Peyer's patch (tissue), 4 donors: ENCODE data around the gene CDCA7L. TPM values are rescaled to one million over a fixed set of nuclear protein-coding genes. Genes with fewer than 3 reads are reported as not detected.
A peak's percentile ranks its signal among the peaks of the same experiment; 100 is the strongest.

ENCODE experiments used
- DNase-seq, 3 donors: peaks; one replicate each; pipeline ENCODE4 v3.0.0-alpha.2; 2017 to 2019
- H3K27ac ChIP-seq, 4 donors: fragments of 200-600 bp; sonication (generic); one replicate each; pipeline ENCODE4 v1.5.1; 2016 to 2019
- H3K27me3 ChIP-seq, 2 donors: fragments of 200-600 bp; sonication (generic); one replicate each; pipeline ENCODE4 v1.5.1; 2019
- H3K36me3 ChIP-seq, 3 donors: fragments of 200-600 bp; sonication (generic); one replicate each; pipeline ENCODE4 v1.5.1; 2016 to 2019
- H3K4me1 ChIP-seq, 4 donors: fragments of 200-600 bp; sonication (generic); one replicate each; pipeline ENCODE4 v1.5.1; 2016 to 2019
- H3K4me3 ChIP-seq, 4 donors: fragments of 200-600 bp; sonication (generic); 1 replicate in 3 of 4; 2 replicates in 1 of 4; pipeline ENCODE4 v1.5.1; 2016 to 2019; ENCODE audit warnings: mild to moderate bottlenecking in 1 of 4
- H3K9me3 ChIP-seq, 4 donors: fragments of 200-600 bp; sonication (generic); one replicate each; pipeline ENCODE4 v1.5.1; 2016 to 2019; ENCODE audit warnings: mild to moderate bottlenecking in 1 of 4
- CTCF ChIP-seq, 6 experiments: fragments of 450-650 bp in 4 of 6; fragments of 200-600 bp in 2 of 6; sonication (generic) in 1 of 6; IDR thresholded peaks; one replicate each; pipeline ENCODE4 v1.5.1; 2017 to 2019; ENCODE audit warnings: antibody characterized with exemption in 6 of 6, mild to moderate bottlenecking in 3 of 6, moderate library complexity in 1 of 6
- POLR2A ChIP-seq, 2 donors: fragments of 450-650 bp; IDR thresholded peaks; one replicate each; pipeline ENCODE4 v1.5.1; 2017; ENCODE audit warnings: antibody characterized with exemption in 2 of 2, mild to moderate bottlenecking in 2 of 2, moderate library complexity in 2 of 2
- total RNA-seq, 4 donors: library from RNA; depleted of rRNA; stranded (reverse); fragments of >200 nt; gene quantifications; one replicate each; pipeline ENCODE4 v1.1.0, GENCODE V29; 2016

Gene CDCA7L
- total RNA-seq, 4 donors from 2014 or later, result 6.8 to 51.2 (median 19.8) TPM

GRCh38 chr7:21948887-21949540 is 3.3 kb upstream of the CDCA7L start:
- no peaks in the 10 kb centered on the region for H3K36me3 ChIP-seq
- no peak overlapping the region for H3K27ac ChIP-seq
- no peak for TF ChIP-seq POLR2A (IDR thresholded peaks at IDR 0.05)
- no peak for TF ChIP-seq CTCF (IDR thresholded peaks at IDR 0.05)
- DNase-seq, result no peak
- no peaks in the 10 kb centered on the region for H3K4me1 ChIP-seq
- H3K27me3 ChIP-seq, result no peaks in the 10 kb centered on the region
- H3K4me3 ChIP-seq, result no peak overlapping the region
- no peaks in the 10 kb centered on the region for H3K9me3 ChIP-seq

GRCh38 chr7:21948364-21948763 is 2.7 kb upstream of the CDCA7L start:
- Histone ChIP-seq H3K27me3 (no peaks in the 10 kb centered on the region), H3K27ac (no peak overlapping the region), H3K36me3 (no peaks in the 10 kb centered on the region), H3K9me3 (no peaks in the 10 kb centered on the region), H3K4me1 (no peaks in the 10 kb centered on the region), H3K4me3 (no peak overlapping the region)
- no peak for DNase-seq
- no peak for TF ChIP-seq CTCF (IDR thresholded peaks at IDR 0.05)
- TF ChIP-seq POLR2A (IDR thresholded peaks at IDR 0.05), result no peak

- Histone ChIP-seq H3K27me3 (no peaks in the 10 kb centered on the region), H3K27ac (no peak overlapping the region), H3K36me3 (no peaks in the 10 kb centered on the region), H3K9me3 (no peaks in the 10 kb centered on the region), H3K4me1 (no peaks in the 10 kb centered on the region), H3K4me3 (no peak overlapping the region)
- no peak for DNase-seq
- TF ChIP-seq POLR2A (IDR thresholded peaks at IDR 0.05), result no peak
- TF ChIP-seq CTCF (IDR thresholded peaks at IDR 0.05), result no peak
Measured at GRCh38 chr7:21947946-21948345, 2.2 kb upstream of the CDCA7L start.

GRCh38 chr7:21947056-21947455 is 1.4 kb upstream of the CDCA7L start:
- H3K9me3 ChIP-seq, result no peaks in the 10 kb centered on the region
- no peak for DNase-seq
- no peak overlapping the region for H3K4me3 ChIP-seq
- no peaks in the 10 kb centered on the region for H3K36me3 ChIP-seq
- TF ChIP-seq CTCF (IDR thresholded peaks at IDR 0.05), result no peak
- no peak for TF ChIP-seq POLR2A (IDR thresholded peaks at IDR 0.05)
- H3K27ac ChIP-seq, result peak overlapping the region in 1 of 4 donors; percentile 4
- no peaks in the 10 kb centered on the region for H3K27me3 ChIP-seq
- H3K4me1 ChIP-seq, result no peaks in the 10 kb centered on the region

GRCh38 chr7:21946222-21946709 is 567 bp upstream of the CDCA7L start:
- Histone ChIP-seq H3K9me3 (no peaks in the 10 kb centered on the region), H3K36me3 (no peaks in the 10 kb centered on the region), H3K27me3 (no peaks in the 10 kb centered on the region), H3K4me3 (peak overlapping the region; percentile 59 to 69 (median 68)), H3K4me1 (peaks cover 0 to 8% (median 2%) of the 10 kb centered on the region in 4 donors), H3K27ac (peak overlapping the region; percentile 47 to 86 (median 80))
- TF ChIP-seq POLR2A (IDR thresholded peaks at IDR 0.05) (no peak), CTCF (IDR thresholded peaks at IDR 0.05) (no peak)
- DNase-seq, result no peak
